Stimulated activated CD4-positive, alpha-beta T cell treated with anti-CD3 and anti-CD28 coated beads, Interleukin-4, amount 100 ng/mL, for 48 hours (primary cell): ENCODE data around the gene ITPK1.

ENCODE experiments used
- DNase-seq, 2 donors: peaks; one replicate each; pipeline ENCODE4 v3.0.0-alpha.2; 2020; ENCODE audit warnings: low read depth in 2 of 2

The ITPK1 gene

DNA sequence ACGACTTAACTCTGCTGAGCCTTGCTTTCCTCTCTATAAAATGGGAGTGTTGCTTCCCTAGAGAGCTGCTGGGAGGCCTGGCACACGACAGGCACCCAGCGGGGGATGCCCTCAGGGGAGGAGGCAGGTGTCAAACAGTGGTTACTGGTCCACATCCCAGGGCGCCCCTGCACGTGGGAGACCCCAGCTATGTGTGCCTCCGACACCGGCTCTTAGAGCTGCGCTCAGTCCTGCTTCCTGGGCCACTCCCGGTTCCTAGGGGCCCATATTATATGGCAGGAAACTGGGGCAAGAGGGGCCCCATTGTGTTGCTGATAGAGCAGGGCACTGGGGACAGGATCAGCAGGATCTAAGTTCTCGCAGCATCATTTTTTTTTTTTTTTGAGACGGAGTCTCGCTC, 145.5 kb downstream of the ITPK1 start:
- DNase-seq = no peak

DNA sequence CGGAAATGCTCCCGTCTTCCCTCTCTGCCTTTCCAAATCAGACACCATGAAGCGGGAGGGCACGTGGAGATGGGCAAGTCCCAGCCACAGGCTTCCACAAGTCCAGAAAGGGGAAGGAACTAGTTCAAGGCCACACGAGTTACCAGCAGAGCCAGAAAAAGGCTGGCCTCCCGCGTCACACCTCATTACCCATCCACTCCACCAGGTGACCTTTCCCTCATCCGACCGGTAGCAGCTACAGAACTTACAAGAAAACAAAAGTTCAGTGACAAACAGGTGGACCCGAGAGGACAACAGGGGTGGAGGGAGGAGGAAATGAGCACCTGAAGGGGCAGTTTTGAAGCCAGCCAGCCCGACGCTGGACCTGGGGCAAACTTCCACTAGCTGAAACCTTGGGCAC, 145.9 kb downstream of the ITPK1 start:
- DNase-seq = no peak

DNA sequence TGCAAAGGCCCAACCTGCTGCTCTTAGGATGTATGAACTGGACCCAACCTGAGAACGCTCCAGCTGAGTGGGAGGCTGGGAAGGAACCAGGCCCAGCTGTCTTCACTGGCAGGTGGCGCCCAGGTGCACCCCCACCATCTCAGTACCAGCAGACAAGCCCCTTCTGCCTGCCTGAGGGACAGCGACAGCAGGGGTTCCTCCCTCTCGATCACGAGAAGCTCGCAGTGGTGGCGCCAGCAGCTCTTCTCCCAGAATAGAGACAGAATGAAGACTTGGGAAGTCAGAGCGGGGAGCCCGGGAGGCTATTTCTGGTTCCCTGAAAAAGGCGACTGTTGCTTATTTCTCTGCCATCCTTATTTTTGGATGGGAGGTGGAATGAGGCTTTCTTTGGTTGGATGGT, 146.3 kb downstream of the ITPK1 start:
- no peak for DNase-seq

DNA sequence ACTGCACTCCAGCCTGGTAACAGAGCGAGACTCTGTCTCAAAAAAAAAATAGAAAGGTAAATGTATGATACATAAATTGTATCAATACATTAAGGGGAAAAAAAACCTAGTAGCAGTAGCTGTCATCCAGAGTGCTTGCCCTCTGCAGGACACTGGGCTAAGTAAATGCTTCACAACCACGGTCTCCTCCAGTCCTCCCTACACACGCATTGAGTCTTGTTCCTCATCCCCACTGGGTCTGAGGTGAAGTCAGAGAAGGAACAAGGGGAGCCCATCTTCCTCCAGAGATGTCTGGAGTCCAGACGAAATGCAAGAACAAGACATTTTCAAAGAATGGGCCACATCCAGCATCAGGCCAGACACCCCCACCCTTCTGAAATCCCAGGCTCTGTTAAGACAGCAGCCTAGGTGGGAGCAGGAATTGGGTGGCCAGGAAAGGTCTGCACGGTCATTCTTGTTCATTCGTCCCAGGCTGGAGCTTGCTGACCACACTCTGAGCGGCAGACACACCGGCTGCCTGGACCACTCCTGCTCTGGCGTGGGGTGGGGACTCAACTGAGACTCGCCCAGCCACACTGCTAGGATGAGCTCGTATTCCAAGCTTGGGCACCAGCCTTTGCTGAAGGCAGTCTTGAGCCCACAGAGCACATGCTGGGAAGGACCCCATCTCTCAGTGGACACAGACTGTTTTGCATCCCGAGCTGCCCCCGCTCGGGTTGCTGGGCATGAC, 147.3 kb downstream of the ITPK1 start:
- DNase-seq = no peak

DNA sequence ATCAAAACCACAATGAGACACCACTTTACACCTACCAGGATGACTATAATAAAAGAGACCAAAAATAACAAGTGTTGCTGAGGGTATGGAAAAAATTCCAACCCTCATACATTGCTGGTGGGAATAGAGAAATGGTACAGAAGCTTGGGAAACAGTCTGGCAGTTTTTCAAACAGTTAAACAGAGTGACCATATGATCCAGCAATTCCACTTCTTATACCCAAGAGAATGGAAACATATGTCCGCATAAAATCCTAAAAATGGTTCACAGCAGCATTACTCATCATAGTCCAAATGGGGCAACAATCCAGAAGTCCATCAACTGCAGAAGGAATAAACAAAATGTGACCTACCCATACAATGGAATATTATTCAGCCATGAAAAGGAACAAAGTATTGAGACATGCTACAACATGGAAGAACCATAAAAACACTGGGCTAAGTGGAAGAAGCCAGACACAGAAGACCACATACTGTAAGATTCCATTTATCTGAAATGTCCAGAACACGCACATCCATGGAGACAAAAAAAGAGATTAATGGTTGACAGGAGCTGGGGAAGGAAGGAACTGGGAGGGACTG, 148.3 kb downstream of the ITPK1 start:
- DNase-seq = no peak

DNA sequence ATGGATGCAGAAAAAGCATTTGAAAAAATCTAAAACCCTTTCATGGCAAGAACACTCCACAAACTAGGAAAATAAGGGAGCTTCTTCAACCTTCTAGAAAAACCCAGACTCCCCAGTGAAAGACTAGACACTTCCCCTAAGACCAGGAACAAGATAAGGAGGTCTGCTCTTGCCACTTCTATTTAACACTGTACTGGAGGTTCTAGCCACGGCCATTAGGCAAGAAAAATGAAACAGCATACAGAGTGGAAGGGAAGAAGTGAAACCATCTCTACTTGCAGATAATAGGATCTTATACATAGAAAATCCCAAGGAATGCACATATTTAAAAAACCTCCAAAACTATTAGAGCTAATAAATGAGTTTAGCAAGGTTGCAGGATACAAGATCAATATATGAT, 150.4 kb downstream of the ITPK1 start:
- no peak for DNase-seq

DNA sequence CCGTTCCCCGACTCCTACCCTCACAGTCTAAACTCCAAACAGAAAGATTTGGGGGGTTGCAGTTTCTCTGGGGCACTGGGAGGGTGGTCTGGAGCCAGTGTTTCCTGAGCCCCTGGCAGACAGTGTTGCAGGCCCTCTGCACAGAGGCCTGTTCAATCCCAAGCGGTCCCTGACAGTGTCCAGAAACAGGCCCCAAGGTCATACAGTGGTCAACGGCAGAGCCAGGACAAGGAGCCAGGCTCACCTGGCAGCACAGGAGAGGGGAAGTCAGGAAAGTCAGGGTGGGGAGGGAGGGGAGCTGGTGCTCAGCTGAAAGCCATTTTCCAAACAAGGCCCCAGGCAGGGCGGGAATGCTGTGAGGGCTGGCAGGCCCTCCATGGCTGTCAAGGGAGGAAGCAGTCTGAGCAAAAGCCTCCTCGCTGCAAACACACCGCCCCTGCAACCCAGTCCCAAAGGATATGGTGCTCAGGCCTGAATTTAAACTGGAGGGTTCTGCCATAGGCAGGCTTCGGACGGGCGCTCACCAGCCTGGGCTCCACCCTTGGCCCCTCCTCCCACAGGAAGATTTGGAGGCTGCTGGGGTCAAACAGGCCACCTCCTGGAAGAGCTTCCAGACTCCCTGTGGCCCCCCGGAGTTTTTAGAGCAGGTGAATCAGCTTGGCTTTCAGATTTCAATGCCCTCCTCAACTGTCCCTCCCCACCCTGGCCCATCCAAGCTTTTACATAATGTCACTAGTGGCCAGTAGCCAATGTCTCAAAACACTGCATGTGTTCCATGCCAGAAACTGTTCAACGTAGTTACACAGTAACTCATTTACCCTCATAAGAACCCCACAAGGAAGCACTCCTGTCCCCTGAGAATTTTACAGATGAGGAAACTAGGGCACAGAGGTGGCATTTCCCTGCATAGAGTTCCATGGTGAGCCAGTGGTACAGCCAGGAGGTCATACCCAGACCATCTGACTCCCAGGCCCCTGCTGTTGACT, 151.3 kb downstream of the ITPK1 start:
- DNase-seq = no peak

DNA sequence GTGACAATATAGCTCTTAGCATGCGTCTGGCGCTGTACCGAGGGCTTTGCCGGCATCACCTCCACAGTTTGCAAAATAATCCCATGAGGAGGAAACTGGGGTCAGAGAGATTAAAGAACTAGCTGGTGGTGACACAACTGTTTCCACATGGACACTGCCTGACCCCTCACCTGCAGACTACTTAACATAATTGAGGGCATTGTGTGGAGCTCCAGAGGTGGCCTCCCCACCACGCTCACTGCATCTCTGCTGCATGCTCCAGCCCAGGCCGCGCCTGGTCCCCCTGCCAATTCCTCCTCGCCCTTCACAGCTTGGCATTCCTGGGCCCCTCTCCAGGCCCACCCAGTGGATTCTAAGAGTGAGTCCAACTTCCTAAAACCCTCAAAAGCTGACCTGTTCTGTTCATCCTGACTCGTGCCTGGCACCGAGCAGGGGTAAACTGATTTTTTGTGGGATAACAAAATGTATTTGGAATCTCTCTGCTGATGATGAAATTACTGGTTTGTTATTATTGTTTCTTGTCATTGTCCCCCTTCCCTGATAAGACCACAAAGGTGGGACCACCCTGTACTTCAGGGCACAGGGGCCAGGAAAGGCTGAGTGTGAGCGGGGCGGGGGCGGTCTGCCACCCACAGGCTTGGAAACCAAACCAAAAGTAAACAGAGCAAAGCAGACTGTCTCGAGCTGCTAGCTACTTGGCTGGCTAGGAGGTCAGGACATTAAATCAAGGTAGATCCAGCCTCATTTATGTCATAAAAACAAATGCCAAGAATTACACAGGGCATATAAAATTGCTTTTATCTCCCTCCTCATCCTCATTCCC, 152.2 kb downstream of the ITPK1 start:
- DNase-seq = no peak

DNA sequence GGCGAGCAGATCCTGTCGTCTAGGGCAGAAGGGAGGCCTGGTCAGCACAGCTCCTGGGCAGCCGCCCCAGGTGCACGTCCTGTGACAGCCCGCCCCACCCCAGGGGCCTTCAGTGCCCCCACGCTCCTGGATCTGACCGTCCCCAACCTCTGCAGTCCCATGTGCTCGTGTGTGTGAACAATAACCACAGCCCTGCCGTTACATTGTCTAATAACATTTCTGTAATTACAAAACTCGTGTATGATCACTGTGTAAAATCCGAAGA, 153.0 kb downstream of the ITPK1 start:
- DNase-seq = no peak

DNA sequence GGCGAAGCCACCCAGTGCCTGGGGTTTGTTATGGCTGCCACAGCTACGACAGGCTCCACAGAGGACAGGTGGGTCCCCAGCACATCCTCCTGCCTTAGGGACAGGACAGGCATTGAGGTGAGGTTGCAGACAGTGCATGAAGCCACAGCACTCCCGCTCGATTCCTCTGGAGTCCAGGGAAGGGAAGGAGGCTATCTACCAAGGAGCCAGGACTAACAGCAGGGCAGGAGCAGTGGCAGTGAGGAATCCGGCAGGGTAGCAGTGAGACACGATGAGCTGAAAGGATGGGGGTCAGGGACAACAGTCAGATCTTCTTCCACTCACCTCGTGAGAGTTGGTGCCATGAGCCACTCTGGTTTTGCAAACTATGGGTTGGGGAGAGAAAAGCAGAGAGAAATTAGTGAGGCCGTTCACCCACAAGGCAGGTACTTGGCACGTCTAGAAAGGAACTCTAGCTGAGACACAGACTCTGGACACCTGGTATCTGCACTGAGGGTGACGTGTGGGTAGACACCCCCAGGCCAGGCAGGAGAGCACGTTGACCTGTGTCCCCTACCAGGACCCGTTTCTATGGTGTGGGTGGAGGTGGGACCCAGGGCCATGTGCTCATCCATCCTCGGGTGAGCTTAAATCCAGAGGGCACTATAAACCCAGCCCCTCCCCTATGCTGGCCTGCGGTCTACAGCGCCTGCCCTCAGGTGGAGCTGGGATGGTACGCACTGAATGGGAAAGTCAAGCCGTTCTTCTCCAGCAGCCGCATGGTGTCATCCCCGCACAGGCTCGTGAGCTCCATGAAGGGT, 153.5 kb downstream of the ITPK1 start:
- DNase-seq = no peak

DNA sequence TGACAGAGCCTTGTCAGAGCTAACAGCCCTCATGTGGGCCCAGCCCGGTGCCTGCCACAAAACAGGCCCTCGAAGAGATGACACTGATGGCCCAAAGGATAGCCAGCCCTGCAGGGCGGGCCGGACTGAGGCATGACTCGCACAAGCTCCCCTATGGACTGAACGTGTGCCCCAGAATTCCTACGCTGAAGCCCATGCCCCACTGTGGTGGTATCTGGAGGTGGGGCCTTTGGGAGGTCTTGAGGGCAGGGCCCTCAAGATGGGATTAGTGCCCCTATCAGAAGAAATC, 154.2 kb downstream of the ITPK1 start:
- no peak for DNase-seq

DNA sequence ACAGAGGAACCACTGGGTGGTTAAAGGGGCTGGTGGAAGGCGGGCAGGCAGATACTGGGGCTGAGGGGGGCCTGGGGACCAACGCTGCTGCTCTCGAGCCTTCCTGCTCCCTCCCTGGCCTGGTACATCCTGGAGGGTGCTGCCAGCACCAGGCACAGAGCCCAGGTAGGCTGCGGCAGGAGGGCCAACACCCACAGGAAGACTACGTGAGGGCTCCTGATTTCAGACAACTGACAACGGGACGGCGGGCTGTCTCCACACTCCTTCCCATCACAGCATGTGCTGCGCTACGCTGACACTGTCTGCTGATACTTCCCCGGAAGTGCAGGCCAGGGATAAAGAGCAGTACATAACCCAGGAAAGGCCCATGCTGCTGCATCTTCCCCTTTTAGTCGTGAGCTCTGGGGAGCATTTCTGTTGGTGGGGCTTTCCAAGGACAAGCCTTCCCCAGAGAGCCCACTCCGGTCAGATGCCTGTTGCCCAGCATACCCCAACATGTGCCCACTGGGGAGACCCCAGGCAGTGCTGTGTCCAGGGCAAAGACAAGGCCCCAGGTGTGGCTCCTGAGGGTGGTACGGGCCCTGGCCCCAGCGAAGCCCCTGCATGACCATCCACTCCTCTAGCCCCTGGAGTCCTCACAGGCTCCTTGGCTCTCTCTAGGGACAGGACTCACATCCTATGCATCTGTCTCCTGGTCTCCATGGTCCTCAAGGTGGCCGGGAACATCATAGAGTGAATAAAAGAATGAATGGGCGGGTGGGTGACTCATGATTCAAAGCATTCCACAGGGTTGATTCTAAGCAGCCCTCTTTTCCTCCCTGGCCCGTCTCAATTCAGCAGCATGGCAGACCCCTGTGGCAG, 154.8 kb downstream of the ITPK1 start:
- DNase-seq = no peak

DNA sequence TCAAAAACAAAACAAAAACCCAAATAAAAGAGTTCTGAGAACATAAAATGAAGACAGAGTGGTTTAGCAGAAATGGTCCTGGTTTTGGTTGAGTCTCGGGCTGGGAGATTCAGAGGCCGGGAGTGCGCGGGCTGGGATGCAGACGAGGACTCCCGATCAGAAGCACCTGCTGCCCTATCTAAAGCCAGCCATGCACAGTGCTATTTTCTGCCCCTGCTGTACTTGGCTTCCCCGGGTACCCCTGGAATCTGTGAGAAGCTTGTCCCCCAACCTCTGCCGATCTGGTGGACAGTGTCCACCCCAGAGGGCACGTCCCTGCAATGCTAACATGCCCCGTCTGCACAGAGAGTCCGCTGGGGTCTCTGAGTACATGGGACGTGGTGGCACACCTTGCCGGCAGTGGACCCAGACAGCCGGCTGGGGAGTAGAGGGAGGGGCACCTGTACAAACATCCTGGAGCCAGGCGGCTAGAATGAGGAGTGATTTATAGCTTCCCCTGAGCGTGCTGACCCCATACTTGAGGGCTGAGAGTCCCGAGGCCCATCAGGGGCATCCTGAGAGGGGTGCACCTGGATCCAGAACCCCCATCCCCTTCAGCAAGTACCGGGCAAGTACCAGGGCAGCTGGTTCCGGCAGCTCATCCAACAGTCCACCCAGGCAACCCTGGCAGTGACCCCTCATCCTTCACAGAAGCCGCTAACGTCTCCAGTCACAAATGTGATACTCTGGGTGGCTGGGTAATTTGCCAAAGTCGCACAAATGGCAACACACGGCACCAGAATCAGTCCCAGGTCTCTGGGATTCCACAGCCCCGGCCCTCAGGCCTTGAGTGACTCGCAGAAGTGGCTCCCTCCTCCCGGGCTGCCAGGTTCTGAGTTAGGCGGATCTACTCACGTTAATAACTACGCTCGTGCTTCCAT, 155.7 kb downstream of the ITPK1 start:
- no peak for DNase-seq

DNA sequence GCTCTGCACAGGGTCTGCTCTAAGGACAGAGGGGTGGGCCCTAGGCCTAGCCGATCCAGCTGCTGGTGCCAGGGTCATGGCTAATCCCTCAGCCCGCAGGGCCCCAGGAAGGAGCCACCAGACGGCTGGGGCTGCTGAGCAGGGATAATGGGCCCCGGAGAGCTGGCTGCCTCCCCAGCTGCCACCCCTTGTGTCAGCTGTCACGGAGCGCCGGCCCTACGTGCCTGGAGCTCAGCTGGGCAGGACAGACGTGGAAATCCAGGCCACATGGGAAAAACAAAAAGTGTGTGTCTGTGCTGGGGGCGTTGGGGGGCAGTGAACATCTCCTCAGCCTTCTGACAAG, 156.6 kb downstream of the ITPK1 start:
- DNase-seq = no peak

DNA sequence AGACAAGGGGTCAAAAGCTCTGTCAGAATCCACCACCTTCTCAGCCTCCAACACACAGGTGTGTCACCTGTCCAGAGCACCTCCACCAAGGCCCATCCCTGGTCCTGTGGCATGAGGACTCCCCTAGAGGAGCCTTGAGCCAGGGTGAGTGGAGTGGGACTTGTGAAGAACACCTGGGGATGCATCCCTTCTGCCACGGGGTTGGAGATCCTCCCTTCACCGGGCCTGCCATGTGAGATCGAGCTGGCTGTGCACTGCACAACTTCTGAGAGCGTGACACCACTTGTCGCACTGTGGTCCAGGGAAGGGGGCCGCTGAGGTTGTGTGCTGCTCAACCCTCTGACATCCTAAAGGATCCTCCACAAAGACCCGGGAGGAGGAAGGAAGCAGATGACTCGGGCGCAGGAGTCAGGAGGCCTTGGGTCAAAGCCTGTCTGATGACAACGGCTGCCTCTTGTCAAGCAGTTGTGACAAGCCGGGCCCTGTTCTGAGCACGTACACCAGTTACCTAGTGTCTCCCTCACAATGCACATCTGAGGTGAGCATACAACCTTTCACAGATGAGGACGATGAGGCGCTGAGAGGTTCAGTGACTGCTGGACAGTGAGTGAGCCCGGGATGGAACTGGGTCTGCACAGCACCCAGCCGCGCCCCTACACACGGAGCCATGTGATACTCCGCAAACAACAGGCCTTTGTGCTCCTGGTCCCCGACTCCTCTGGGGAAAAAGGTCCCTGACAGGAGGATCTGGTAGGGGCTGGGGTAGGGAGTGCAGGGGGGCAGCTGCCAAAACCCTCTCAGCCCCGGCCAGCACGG, 157.1 kb downstream of the ITPK1 start:
- DNase-seq = no peak

DNA sequence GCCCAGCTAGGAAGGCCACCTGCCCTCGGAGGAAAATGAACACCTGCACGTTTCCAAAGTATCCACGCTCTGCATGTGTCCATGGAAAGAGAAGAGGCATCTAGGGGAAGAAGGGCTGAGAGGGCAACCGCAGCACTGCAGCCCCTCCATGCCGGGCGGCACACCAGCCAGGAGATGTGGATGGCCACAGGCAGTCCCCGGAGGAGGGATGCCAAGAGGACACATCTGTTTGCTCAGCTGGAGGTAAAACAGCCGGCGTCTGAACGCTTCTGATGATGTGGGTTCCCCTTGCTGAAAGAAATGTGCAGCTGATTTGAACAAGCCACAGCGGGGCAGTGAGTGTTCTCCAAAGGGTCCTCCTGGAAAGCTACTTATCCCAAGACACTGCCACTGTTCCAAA, 158.8 kb downstream of the ITPK1 start:
- no peak for DNase-seq

DNA sequence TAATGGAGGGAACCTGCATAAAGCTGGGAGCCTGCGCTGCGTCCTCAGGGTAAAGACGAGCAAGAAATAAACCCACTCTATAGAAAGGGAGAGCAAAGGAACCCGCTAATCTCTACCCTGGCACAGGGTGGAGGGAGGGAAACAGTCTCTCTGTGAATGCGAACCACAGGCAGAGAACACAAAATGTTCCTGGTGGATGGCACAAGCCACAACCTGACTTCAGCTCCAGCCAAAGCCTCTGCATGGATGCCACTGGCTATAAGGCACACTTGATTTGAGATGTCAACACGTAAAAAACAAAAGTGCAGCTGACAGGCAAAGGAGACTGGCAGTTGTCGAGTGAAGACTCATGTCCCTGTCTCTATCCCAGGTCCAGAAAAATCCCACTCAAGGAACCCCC, 160.3 kb downstream of the ITPK1 start:
- DNase-seq = no peak

DNA sequence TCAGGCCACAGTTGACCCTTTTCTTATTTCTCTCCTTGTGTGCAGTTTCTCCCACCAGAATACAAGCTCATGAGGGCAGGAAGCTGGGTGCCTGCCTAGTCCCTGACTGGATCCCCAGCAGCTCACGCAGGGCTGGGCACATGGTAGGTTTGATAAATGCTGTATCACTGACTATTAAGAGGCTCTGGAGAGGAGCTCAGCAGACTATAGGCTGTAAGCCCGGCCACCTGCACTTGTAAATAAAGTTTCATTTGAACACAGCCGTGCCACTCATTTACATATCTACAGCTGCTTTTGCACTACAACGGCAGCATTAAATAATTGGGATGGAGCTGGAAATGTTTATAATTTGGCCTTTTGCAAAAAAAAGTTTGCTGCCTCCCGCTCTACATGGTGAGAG, 160.8 kb downstream of the ITPK1 start:
- no peak for DNase-seq

DNA sequence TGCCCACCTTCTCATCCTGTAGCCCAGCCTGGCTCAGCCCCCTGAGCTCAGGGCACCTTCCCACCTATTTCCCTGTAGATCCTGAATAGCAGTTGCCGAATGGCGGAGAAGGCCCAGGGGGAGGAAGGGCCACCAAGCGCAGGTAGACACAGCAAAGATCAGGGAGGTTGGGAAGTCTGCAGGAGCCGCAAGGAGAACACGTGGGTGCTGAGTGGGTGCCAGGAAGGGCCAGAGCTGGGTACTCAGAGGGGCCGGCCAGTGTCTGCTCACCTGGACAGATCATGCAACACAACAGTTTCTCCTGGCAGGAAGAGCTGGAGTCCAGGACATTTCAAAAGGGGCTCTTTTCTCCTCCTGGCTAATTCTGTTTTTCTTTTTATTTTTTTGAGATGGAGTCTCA, 162.2 kb downstream of the ITPK1 start:
- no peak for DNase-seq
